ENCODE results near the gene HMCN1. TPM values are rescaled to one million over a fixed set of nuclear protein-coding genes. Genes with fewer than 3 reads are reported as not detected.

The HMCN1 gene
- total RNA-seq, 1 experiment from 2014 or later: 0.31 TPM

- Histone ChIP-seq H4K20me1 (ENCODE audit: insufficient read depth) (no peaks in the 10 kb centered on the region), H3K79me2 (ENCODE audit: low read depth) (no peaks in the 10 kb centered on the region), H2AFZ (no peak overlapping the region), H3K36me3 (ENCODE audit: low read depth) (no peaks in the 10 kb centered on the region), H3K4me2 (no peak overlapping the region), H3K27ac (no peak overlapping the region), H3K27me3 (ENCODE audit: insufficient read depth, low read depth) (no peaks in the 10 kb centered on the region), H3F3A (ENCODE audit: insufficient read depth, low read depth) (no peaks in the 10 kb centered on the region), H3K4me1 (replicated peaks; ENCODE audit: insufficient read depth) (no peaks in the 10 kb centered on the region), H3K9me2 (ENCODE audit: insufficient read depth) (no peaks in the 10 kb centered on the region), H3K4me3 (no peak overlapping the region), H3K9me3 (ENCODE audit: insufficient read depth, low read depth) (no peaks in the 10 kb centered on the region)
- POLR2A ChIA-PET (ENCODE audit: unreplicated experiment): no interaction called here
- no peak for DNase-seq
- CTCF ChIA-PET: no interaction called here
- no TSS peak for BruUV-seq (replicated peaks)
- intact Hi-C loops (cut with micrococcal nuclease; ENCODE audit: unreplicated experiment): no loop called here
- TF ChIP-seq CTCF (conservative IDR thresholded peaks at IDR 0.05) (no peak), EZH2 (IDR thresholded peaks at IDR 0.05; ENCODE audit: low read depth) (no peak)
Observed at GRCh38 chr1:186202776-186203175, 468.6 kb downstream of the HMCN1 start.

GRCh38 chr1:186206048-186206570 is 471.9 kb downstream of the HMCN1 start:
- H2AFZ ChIP-seq: no peak overlapping the region
- intact Hi-C loops (cut with micrococcal nuclease; ENCODE audit: unreplicated experiment): no loop called here
- CTCF ChIA-PET: interaction anchor here (0.6 kb wide), 1 partner anchor 30 kb away, joined by 3 read pairs; no protein-coding TSS in a partner anchor

GRCh38 chr1:186207391-186208085 is 473.3 kb downstream of the HMCN1 start:
- intact Hi-C loops (cut with micrococcal nuclease; ENCODE audit: unreplicated experiment): no loop called here
- Histone ChIP-seq H3K9me2 (ENCODE audit: insufficient read depth) (no peaks in the 10 kb centered on the region), H2AFZ (no peak overlapping the region), H3K27me3 (ENCODE audit: insufficient read depth, low read depth) (no peaks in the 10 kb centered on the region), H3K4me2 (no peak overlapping the region), H4K20me1 (ENCODE audit: insufficient read depth) (no peaks in the 10 kb centered on the region), H3K4me3 (no peak overlapping the region), H3K9me3 (ENCODE audit: insufficient read depth, low read depth) (no peaks in the 10 kb centered on the region), H3K36me3 (ENCODE audit: low read depth) (no peaks in the 10 kb centered on the region), H3K79me2 (ENCODE audit: low read depth) (no peaks in the 10 kb centered on the region), H3K4me1 (replicated peaks; ENCODE audit: insufficient read depth) (no peaks in the 10 kb centered on the region), H3F3A (ENCODE audit: insufficient read depth, low read depth) (no peaks in the 10 kb centered on the region), H3K27ac (no peak overlapping the region)
- DNase-seq: no peak
- no TSS peak for BruUV-seq (replicated peaks)
- TF ChIP-seq EZH2 (IDR thresholded peaks at IDR 0.05; ENCODE audit: low read depth) (no peak), CTCF (conservative IDR thresholded peaks at IDR 0.05) (no peak)
- ChIA-PET CTCF (no interaction called here), POLR2A (ENCODE audit: unreplicated experiment) (no interaction called here)

More at GRCh38 chr1:186206048-186206570, 471.9 kb downstream of the HMCN1 start:
- H3K4me2 ChIP-seq: no peak overlapping the region
- no TSS peak for BruUV-seq (replicated peaks)
- no peaks in the 10 kb centered on the region for H3F3A ChIP-seq (ENCODE audit: insufficient read depth, low read depth)
- H3K9me2 ChIP-seq (ENCODE audit: insufficient read depth): no peaks in the 10 kb centered on the region
- no peaks in the 10 kb centered on the region for H3K9me3 ChIP-seq (ENCODE audit: insufficient read depth, low read depth)
- H3K4me3 ChIP-seq: no peak overlapping the region
- no peaks in the 10 kb centered on the region for H3K4me1 ChIP-seq (replicated peaks; ENCODE audit: insufficient read depth)
- no peak overlapping the region for H3K27ac ChIP-seq
- H3K36me3 ChIP-seq (ENCODE audit: low read depth): no peaks in the 10 kb centered on the region
- no peaks in the 10 kb centered on the region for H4K20me1 ChIP-seq (ENCODE audit: insufficient read depth)
- H3K79me2 ChIP-seq (ENCODE audit: low read depth): no peaks in the 10 kb centered on the region
- H3K27me3 ChIP-seq (ENCODE audit: insufficient read depth, low read depth): no peaks in the 10 kb centered on the region
- TF ChIP-seq CTCF (conservative IDR thresholded peaks at IDR 0.05) (no peak), EZH2 (IDR thresholded peaks at IDR 0.05; ENCODE audit: low read depth) (no peak)
- POLR2A ChIA-PET (ENCODE audit: unreplicated experiment): no interaction called here
- DNase-seq: no peak
